Activated CD4-positive, alpha-beta T cell treated with anti-CD3 and anti-CD28 coated beads, Interleukin-2, amount 10 ng/mL, durations not matched to agents 24 days and 14 days (primary cell): Measurements from ENCODE around the gene TMEM35A. TPM values are rescaled to one million over a fixed set of nuclear protein-coding genes. Genes with fewer than 3 reads are reported as not detected.
"Not testable (repeated sequence)": the region's sequence is repeated elsewhere in the genome, so short reads cannot be mapped to it uniquely, and the experiment has no call there.

Experiments
- DNase-seq: peaks from one replicate; pipeline ENCODE4 v3.0.0; 2022
- H3K27ac Mint-ChIP-seq: one replicate; pipeline ENCODE4 v1.8.0; 2022; ENCODE audit warnings: mild to moderate bottlenecking, mixed read lengths
- H3K27me3 Mint-ChIP-seq: one replicate; pipeline ENCODE4 v1.8.0; 2022; ENCODE audit warnings: mixed read lengths
- H3K36me3 Mint-ChIP-seq: one replicate; pipeline ENCODE4 v1.8.0; 2022; ENCODE audit warnings: low read depth, mild to moderate bottlenecking, mixed read lengths
- H3K4me1 Mint-ChIP-seq: one replicate; pipeline ENCODE4 v1.8.0; 2021; ENCODE audit warnings: mixed read lengths
- H3K4me3 Mint-ChIP-seq: one replicate; pipeline ENCODE4 v1.8.0; 2022; ENCODE audit warnings: mild to moderate bottlenecking, moderate library complexity, mixed read lengths
- H3K9me3 Mint-ChIP-seq: one replicate; pipeline ENCODE4 v1.8.0; 2021; ENCODE audit warnings: mixed read lengths
- intact Hi-C: fragments of 100-400 bp; cut with micrococcal nuclease; formaldehyde crosslinking; loops from one replicate; pipeline ENCODE4 v1.15.1; 2023
- total RNA-seq: library from RNA; stranded (reverse); gene quantifications from 2 replicates; pipeline ENCODE4 v1.2.3, GENCODE V29; 2022

TMEM35A gene
- not detected in 2 replicates for total RNA-seq

GRCh38 chrX:101078716-101079598 lies at the start of gene TMEM35A:
Gene TMEM35A (plus strand): TSS chrX:101078879. CDS start chrX:101079003, 124 bp downstream.
- no peaks in the 10 kb centered on the region for H3K9me3 Mint-ChIP-seq
- no peaks in the 10 kb centered on the region for H3K36me3 Mint-ChIP-seq
- no peaks in the 10 kb centered on the region for H3K4me1 Mint-ChIP-seq
- peaks cover 21% of the 10 kb centered on the region for H3K27me3 Mint-ChIP-seq
- H3K27ac Mint-ChIP-seq, result no peak within 1 kb of the TSS
- H3K4me3 Mint-ChIP-seq, result no peak within 1 kb of the TSS
- intact Hi-C loops, result no loop called here
- no peak for DNase-seq

DNA sequence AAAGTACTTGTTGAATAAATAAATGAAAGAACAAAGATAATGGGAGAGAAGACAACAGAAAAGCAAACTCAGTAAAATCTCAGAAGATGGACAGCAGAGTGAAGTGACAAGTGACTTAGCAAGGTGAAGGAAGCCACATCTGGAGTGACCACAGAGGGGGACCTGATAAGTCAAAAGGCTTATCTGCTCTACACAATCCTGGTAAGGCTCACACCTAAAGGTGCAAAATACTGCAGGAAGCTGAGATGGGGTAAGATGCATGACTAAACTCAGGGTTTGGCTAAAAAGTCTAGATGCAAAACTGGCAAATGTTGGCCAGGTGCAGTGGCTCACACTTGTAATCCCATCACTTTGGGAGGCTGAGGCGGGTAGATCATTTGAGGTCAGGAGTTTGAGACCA lies 49.0 kb upstream of the TMEM35A start:
- Mint-ChIP-seq H3K9me3 (no peaks in the 10 kb centered on the region), H3K36me3 (peaks cover 34% of the 10 kb centered on the region), H3K27me3 (no peaks in the 10 kb centered on the region), H3K4me1 (peaks cover 9% of the 10 kb centered on the region), H3K4me3 (no peak overlapping the region), H3K27ac (no peak overlapping the region)
- intact Hi-C loops, result no loop called here
- DNase-seq, result no peak

- peaks cover 29% of the 10 kb centered on the region for H3K36me3 Mint-ChIP-seq
- H3K27me3 Mint-ChIP-seq, result no peaks in the 10 kb centered on the region
- intact Hi-C loops, result no loop called here
- H3K27ac Mint-ChIP-seq, result no peak overlapping the region
- H3K4me3 Mint-ChIP-seq, result no peak overlapping the region
- H3K4me1 Mint-ChIP-seq, result no peaks in the 10 kb centered on the region
- no peaks in the 10 kb centered on the region for H3K9me3 Mint-ChIP-seq
- DNase-seq, result no peak
Observed at GRCh38 chrX:101037231-101037630, 41.4 kb upstream of the TMEM35A start.

DNA sequence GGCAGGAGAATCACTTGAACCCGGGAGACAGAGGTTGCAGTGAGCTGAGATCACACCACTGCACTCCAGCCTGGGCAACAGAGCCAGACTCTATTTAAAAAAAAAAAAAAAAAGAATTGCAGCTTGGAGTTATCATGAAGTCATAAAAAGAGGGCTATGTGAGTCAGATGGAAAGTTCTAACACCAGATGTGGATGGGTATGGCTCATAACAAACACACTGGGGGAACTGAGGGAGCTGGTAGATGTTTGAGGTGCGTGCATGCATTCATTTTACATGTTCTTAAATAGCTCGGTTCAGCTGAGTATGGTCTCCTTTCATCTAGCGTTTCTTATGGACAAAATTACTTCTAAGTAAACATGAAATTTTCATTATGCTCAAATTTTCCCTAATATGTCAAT lies 38.5 kb upstream of the TMEM35A start:
- Mint-ChIP-seq H3K4me1 (no peaks in the 10 kb centered on the region), H3K4me3 (no peak overlapping the region), H3K27me3 (no peaks in the 10 kb centered on the region), H3K27ac (no peak overlapping the region), H3K36me3 (peaks cover 36% of the 10 kb centered on the region), H3K9me3 (no peaks in the 10 kb centered on the region)
- intact Hi-C loops, result no loop called here
- no peak for DNase-seq

GRCh38 chrX:101051153-101051548 lies 27.5 kb upstream of the TMEM35A start:
- no peak for DNase-seq
- H3K27me3 Mint-ChIP-seq, result no peaks in the 10 kb centered on the region
- peak overlapping the region; percentile 92 for H3K4me3 Mint-ChIP-seq
- peaks cover 12% of the 10 kb centered on the region for H3K36me3 Mint-ChIP-seq
- peaks cover 12% of the 10 kb centered on the region for H3K4me1 Mint-ChIP-seq
- H3K27ac Mint-ChIP-seq, result peak overlapping the region; percentile 97
- intact Hi-C loops, result loop anchor here (5.0 to 10.0 kb wide), 2 partner anchors 219 to 294 kb away; partner anchors contain the start of gene TIMM8A
- no peaks in the 10 kb centered on the region for H3K9me3 Mint-ChIP-seq

DNA sequence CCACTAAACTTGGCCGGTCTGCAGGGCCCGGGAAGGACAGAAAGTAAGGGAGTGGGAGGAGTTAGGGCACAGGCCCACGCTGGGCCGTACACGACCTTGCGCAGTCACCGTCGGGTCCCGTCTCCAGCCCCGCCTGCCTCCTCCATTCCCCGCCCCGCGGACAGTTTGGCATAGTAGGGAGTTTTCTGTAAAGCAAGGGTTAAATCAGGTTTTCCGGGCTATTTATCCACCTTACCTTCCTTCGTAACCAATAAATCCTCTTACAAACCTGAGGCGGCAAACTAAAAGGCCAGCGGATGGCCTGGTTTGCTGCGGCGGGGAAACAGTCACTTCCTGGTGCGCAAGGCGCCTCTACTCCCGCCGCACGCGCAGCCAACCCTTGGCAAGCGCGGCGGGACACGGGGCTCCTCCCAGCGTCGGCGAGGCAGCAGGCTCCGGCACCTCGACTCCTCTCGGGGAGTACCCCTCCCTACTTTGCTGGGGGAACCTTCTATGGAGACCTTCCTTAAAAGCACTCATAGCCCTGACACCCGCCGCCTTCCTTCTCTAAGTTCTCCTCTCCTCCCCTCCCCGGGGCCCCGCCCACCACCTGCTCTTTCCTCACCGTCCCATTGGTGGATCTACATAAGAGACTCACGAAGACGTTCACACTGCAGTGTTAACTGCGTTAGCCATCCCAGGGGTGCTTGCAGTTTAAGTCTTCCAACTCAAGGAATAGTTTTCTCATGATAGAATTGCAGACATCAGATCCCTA lies 27.0 kb upstream of the TMEM35A start, which contains the start of gene TRMT2B:
TSS of gene TRMT2B (minus strand) at position 563 of the 754 bp plus-strand sequence. CDS start 9,822 bp downstream, outside the sequence.
- peak within 1 kb of the TSS; percentile 92 for H3K4me3 Mint-ChIP-seq
- H3K36me3 Mint-ChIP-seq, result peaks cover 12% of the 10 kb centered on the region
- peak; percentile 93 for DNase-seq
- no peaks in the 10 kb centered on the region for H3K27me3 Mint-ChIP-seq
- peak within 1 kb of the TSS; percentile 97 for H3K27ac Mint-ChIP-seq
- peaks cover 16% of the 10 kb centered on the region for H3K4me1 Mint-ChIP-seq
- H3K9me3 Mint-ChIP-seq, result peaks cover 2% of the 10 kb centered on the region
- intact Hi-C loops, result loop anchor here (1.0 to 10.0 kb wide), 4 partner anchors 47 to 293 kb away; partner anchors contain the start of genes CENPI and TIMM8A

DNA sequence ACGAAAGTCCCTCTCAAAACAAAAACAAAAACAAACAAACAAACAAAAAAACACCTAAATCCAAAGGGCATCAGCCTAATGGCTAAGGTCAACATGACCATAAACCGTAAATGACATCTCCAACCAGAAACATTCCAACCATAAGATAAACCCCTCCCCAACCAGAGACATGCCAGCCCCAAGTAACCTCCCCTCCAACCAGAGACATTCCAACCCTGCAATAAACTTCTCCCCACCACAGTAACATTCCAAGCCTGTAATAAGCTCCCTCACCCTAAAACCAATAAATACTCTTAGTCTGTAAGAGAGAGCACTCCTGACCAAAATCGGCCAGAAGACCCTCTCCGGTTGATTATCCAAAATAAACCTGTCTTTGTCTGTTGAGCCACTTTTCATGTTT lies 22.1 kb upstream of the TMEM35A start:
- H3K4me1 Mint-ChIP-seq, result peaks cover 12% of the 10 kb centered on the region
- not testable (repeated sequence) for H3K27me3 Mint-ChIP-seq, H3K9me3 Mint-ChIP-seq, H3K36me3 Mint-ChIP-seq, H3K27ac Mint-ChIP-seq, H3K4me3 Mint-ChIP-seq, DNase-seq
- intact Hi-C loops, result loop anchor here (10.0 kb wide), 1 partner anchor 288 kb away; the partner anchor contains the start of gene TIMM8A

DNA sequence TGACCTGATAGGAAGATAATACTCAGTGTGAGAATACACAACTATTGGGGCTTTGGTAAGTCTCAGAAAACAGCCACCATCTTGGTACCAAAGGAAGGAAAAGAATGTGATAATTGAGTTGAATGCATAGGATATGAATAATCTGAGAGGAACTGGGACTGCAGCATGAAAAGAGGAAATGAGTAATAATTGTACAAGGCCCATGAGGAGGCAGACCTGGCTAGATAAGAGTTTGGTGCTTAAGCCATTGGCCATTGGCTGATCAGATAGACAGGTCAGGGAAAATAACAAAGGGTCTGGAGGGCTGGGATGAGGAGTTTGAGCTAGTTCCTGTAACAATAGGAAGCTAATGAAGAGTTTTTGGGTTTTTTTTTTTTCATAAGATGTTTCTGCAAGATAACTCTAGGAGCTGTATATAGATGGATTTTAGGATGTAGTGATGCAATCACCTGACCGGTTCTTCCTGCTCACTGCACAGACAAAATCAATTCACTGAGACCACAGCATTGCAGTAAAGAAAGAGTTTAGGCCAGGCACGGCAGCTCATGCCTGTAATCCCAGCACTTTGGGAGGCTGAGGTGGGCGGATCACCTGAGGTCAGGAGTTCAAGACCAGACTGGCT lies 21.5 kb upstream of the TMEM35A start:
- DNase-seq, result no peak
- no peak overlapping the region for H3K4me3 Mint-ChIP-seq
- peaks cover 2% of the 10 kb centered on the region for H3K36me3 Mint-ChIP-seq
- H3K27ac Mint-ChIP-seq, result peak overlapping the region; percentile 38
- H3K9me3 Mint-ChIP-seq, result peaks cover 8% of the 10 kb centered on the region
- intact Hi-C loops, result loop anchor here (10.0 kb wide), 1 partner anchor 288 kb away; the partner anchor contains the start of gene TIMM8A
- H3K4me1 Mint-ChIP-seq, result peaks cover 10% of the 10 kb centered on the region
- no peaks in the 10 kb centered on the region for H3K27me3 Mint-ChIP-seq

DNA sequence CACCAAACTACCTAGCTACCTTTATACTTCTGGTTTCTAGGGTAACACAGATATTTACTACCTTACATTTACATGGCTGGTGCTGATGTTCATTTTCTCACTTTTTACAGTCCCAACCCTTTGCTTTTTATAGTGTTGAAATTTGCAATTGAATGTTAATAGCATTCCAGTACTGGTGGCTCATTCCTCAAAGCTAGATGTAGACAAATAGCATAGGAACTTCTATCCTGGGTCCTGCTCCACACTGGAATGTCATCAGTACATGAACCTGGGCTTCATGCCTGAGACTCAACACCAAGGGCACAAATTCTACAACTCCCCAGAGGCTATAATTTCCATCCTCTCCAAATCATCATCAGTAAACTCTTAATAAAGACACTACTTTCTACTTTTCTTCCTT lies 16.5 kb upstream of the TMEM35A start:
- intact Hi-C loops, result no loop called here
- no peak overlapping the region for H3K4me3 Mint-ChIP-seq
- H3K9me3 Mint-ChIP-seq, result peaks cover under 1% of the 10 kb centered on the region
- no peak overlapping the region for H3K27ac Mint-ChIP-seq
- peaks cover under 1% of the 10 kb centered on the region for H3K36me3 Mint-ChIP-seq
- DNase-seq, result no peak
- H3K4me1 Mint-ChIP-seq, result peaks cover 2% of the 10 kb centered on the region
- H3K27me3 Mint-ChIP-seq, result no peaks in the 10 kb centered on the region

DNA sequence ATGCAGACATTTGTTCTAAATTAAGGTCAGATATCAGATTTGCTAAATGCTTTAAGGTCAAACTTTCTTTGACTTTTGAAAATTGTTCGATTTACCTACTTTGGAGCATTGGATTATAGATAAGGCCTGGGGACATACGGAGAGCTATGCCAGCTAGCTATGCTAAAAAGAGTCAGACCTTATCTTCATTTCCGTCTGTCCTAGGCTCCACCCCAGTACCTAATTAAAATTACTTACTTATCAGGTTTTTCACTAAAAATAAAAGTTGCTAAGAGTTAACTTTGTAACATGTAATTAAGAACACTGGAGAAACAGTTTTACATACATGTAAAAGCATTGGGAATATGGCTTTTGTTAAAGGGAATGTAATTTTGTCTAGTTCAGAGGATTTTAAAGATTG lies 7.1 kb upstream of the TMEM35A start:
- Mint-ChIP-seq H3K27me3 (no peaks in the 10 kb centered on the region), H3K4me3 (no peak overlapping the region), H3K9me3 (no peaks in the 10 kb centered on the region), H3K4me1 (no peaks in the 10 kb centered on the region), H3K36me3 (no peaks in the 10 kb centered on the region), H3K27ac (no peak overlapping the region)
- DNase-seq, result no peak
- intact Hi-C loops, result no loop called here

- no peak for DNase-seq
- Mint-ChIP-seq H3K4me1 (no peaks in the 10 kb centered on the region), H3K4me3 (no peak overlapping the region), H3K27ac (no peak overlapping the region), H3K36me3 (no peaks in the 10 kb centered on the region), H3K9me3 (no peaks in the 10 kb centered on the region), H3K27me3 (peaks cover 21% of the 10 kb centered on the region)
- intact Hi-C loops, result no loop called here
Observed at GRCh38 chrX:101079736-101080270, 1.1 kb downstream of the TMEM35A start.

GRCh38 chrX:101080326-101081124 lies 1.8 kb downstream of the TMEM35A start:
- Mint-ChIP-seq H3K4me1 (no peaks in the 10 kb centered on the region), H3K9me3 (no peaks in the 10 kb centered on the region), H3K4me3 (no peak overlapping the region), H3K27me3 (peaks cover 21% of the 10 kb centered on the region), H3K27ac (no peak overlapping the region), H3K36me3 (no peaks in the 10 kb centered on the region)
- intact Hi-C loops, result no loop called here
- no peak for DNase-seq

GRCh38 chrX:101081231-101081630 lies 2.6 kb downstream of the TMEM35A start:
- DNase-seq, result no peak
- intact Hi-C loops, result no loop called here
- Mint-ChIP-seq H3K27ac (no peak overlapping the region), H3K27me3 (peaks cover 21% of the 10 kb centered on the region), H3K4me1 (no peaks in the 10 kb centered on the region), H3K36me3 (no peaks in the 10 kb centered on the region), H3K9me3 (no peaks in the 10 kb centered on the region), H3K4me3 (no peak overlapping the region)
